ENCODE results near the gene SCNN1B.
"Not testable (repeated sequence)": the region's sequence is repeated elsewhere in the genome, so short reads cannot be mapped to it uniquely, and the experiment has no call there.

SCNN1B gene

GRCh38 chr16:23362460-23363317 is 60.6 kb downstream of the SCNN1B start:
- no peak for DNase-seq (ENCODE audit: low read depth in 1 of 2, low spot score in 1 of 2)
- no peak overlapping the region for H3K4me3 ChIP-seq (replicated peaks; ENCODE audit: insufficient read depth, low read length)

DNA sequence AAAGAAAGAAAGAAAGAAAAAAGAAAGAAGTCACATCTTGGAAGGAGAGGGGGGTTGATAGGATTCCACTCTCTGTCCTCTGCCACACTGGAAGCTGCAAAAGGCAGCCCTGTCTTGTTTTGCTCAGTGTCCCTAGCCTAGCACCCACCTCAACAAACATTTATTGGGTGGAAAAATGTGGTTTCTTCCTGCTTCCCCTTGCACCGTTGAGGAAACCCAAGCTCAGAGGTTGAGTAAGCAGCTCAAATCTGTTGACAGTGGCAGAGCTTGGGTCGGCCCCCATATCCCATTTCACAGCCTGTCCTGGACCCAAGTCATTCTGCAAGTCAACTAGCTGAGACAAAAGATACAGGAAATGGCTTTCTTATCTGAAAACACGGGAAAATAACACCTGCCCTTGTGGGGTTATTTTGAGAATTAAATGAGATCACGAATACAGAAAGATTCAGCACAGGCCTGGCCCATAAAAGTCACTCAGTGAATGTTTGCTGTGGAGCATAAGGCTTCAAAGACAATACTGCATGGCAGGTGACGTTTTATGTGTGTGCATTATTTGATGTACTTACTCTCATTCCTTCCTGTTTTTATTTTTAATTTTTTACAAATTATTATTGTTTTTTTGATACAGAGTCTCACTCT is 63.6 kb downstream of the SCNN1B start:
- TF ChIP-seq CTCF (IDR thresholded peaks at IDR 0.05; ENCODE audit: insufficient read depth, low read length) (no peak), SPI1 (IDR thresholded peaks at IDR 0.05; ENCODE audit: borderline replicate concordance, low read depth) (no peak), POLR2AphosphoS5 (IDR thresholded peaks at IDR 0.05; ENCODE audit: low read depth) (no peak), REST (IDR thresholded peaks at IDR 0.05; ENCODE audit: insufficient replicate concordance, low read depth) (no peak), GABPA (IDR thresholded peaks at IDR 0.05; ENCODE audit: low read depth) (no peak)
- DNase-seq (ENCODE audit: low read depth in 1 of 2, low spot score in 1 of 2): peak in 1 of 2 experiments; percentile 26
- Histone ChIP-seq H3K27ac (replicated peaks) (no peak overlapping the region), H3K4me3 (replicated peaks; ENCODE audit: insufficient read depth, low read length) (no peak overlapping the region), H3K27me3 (ENCODE audit: insufficient read depth, poor library complexity, severe bottlenecking) (no peaks in the 10 kb centered on the region)

More at GRCh38 chr16:23362460-23363317, 60.6 kb downstream of the SCNN1B start:
- H3K27ac ChIP-seq (replicated peaks): no peak overlapping the region
- TF ChIP-seq GABPA (IDR thresholded peaks at IDR 0.05; ENCODE audit: low read depth) (no peak), CTCF (IDR thresholded peaks at IDR 0.05; ENCODE audit: insufficient read depth, low read length) (no peak), POLR2AphosphoS5 (IDR thresholded peaks at IDR 0.05; ENCODE audit: low read depth) (no peak), SPI1 (IDR thresholded peaks at IDR 0.05; ENCODE audit: borderline replicate concordance, low read depth) (no peak), REST (IDR thresholded peaks at IDR 0.05; ENCODE audit: insufficient replicate concordance, low read depth) (no peak)
- no peaks in the 10 kb centered on the region for H3K27me3 ChIP-seq (ENCODE audit: insufficient read depth, poor library complexity, severe bottlenecking)

DNA sequence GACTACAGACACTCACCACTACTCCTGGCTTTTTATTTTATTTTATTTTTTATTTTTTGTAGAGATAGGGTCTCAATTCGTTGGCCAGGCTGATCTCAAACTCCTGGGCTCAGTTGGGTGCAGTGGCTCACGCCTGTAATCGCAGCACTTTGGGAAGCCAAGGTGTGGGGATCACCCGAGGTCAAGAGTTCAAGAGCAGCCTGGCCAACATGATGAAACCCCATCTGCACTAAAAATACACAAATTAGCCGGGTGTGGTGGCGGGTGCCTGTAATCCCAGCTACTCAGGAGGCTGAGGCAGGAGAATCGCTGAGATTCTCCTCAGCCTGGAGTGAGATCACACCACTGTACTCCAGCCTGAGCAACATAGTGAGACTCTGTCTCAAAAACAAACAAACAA is 64.2 kb downstream of the SCNN1B start:
- not testable (repeated sequence) for H3K27me3 ChIP-seq (ENCODE audit: insufficient read depth, poor library complexity, severe bottlenecking); H3K27ac ChIP-seq (replicated peaks); DNase-seq (ENCODE audit: low read depth in 1 of 2, low spot score in 1 of 2); H3K4me3 ChIP-seq (replicated peaks; ENCODE audit: insufficient read depth, low read length)

GRCh38 chr16:23367564-23367963 is 65.5 kb downstream of the SCNN1B start:
- no peak overlapping the region for H3K27ac ChIP-seq (replicated peaks)
- no peak for TF ChIP-seq CTCF (IDR thresholded peaks at IDR 0.05; ENCODE audit: insufficient read depth, low read length)
- TF ChIP-seq POLR2AphosphoS5 (IDR thresholded peaks at IDR 0.05; ENCODE audit: low read depth): no peak
- TF ChIP-seq REST (IDR thresholded peaks at IDR 0.05; ENCODE audit: insufficient replicate concordance, low read depth): no peak
- TF ChIP-seq GABPA (IDR thresholded peaks at IDR 0.05; ENCODE audit: low read depth): no peak
- no peak for TF ChIP-seq SPI1 (IDR thresholded peaks at IDR 0.05; ENCODE audit: borderline replicate concordance, low read depth)

More at GRCh38 chr16:23367564-23367963, 65.5 kb downstream of the SCNN1B start:
- DNase-seq (ENCODE audit: low read depth in 1 of 2, low spot score in 1 of 2): no peak
- no peaks in the 10 kb centered on the region for H3K27me3 ChIP-seq (ENCODE audit: insufficient read depth, poor library complexity, severe bottlenecking)
- H3K4me3 ChIP-seq (replicated peaks; ENCODE audit: insufficient read depth, low read length): no peak overlapping the region
